ENCODE results near the gene RPL22.

GRCh38 chr1:6157528-6158174 lies 41.7 kb downstream of the RPL22 start:
- no peak for TF ChIP-seq POLR2AphosphoS5 (IDR thresholded peaks at IDR 0.05; ENCODE audit: low read depth, low read length)
- TF ChIP-seq POLR2A (IDR thresholded peaks at IDR 0.05; ENCODE audit: low read depth, low read length): no peak
- no peak for TF ChIP-seq TAF1 (IDR thresholded peaks at IDR 0.05; ENCODE audit: low read depth, low read length)
